PC-9 (cell line): ENCODE data around the gene ATP2B2. TPM values are rescaled to one million over a fixed set of nuclear protein-coding genes. Genes with fewer than 3 reads are reported as not detected.
A peak's percentile ranks its signal among the peaks of the same experiment; 100 is the strongest.

Source experiments
- BruUV-seq: library from RNA; stranded (reverse); fragments of 400-500 nt; replicated peaks from 2 replicates; lab custom pipeline; 2021; lab: Mats Ljungman, UMichigan
- CTCF ChIA-PET: fragments of 300-600 bp; sonication (Branson Sonifier 250); formaldehyde crosslinking; loops from one replicate; lab custom pipeline; 2022; ENCODE audit warnings: antibody characterized with exemption; lab: Charles Lee
- POLR2A ChIA-PET: fragments of 300-600 bp; sonication (Branson Sonifier 250); formaldehyde crosslinking; loops from one replicate; lab custom pipeline; 2022; ENCODE audit warnings: antibody characterized with exemption; ENCODE audit not compliant: unreplicated experiment; lab: Charles Lee
- DNase-seq, 2 experiments: peaks; one replicate each; pipeline versions ENCODE4 v3.0.0 to v3.0.0-alpha.2; 2015 to 2022; ENCODE audit warnings: mixed read lengths in 1 of 2
- H2AFZ ChIP-seq: fragments of 200-600 bp; sonication (generic); 2 replicates; pipeline ENCODE4 v1.8.1; 2017; ENCODE audit warnings: antibody characterized with exemption
- H3F3A ChIP-seq: fragments of 200-600 bp; sonication (generic); 2 replicates; pipeline ENCODE4 v1.8.1; 2017; ENCODE audit warnings: antibody characterized with exemption, mild to moderate bottlenecking, low read depth; ENCODE audit not compliant: insufficient read depth
- H3K27ac ChIP-seq: fragments of 200-600 bp; sonication (generic); 2 replicates; pipeline ENCODE4 v1.6.1; 2016; ENCODE audit warnings: mixed run types
- H3K27me3 ChIP-seq: fragments of 200-600 bp; sonication (generic); 2 replicates; pipeline ENCODE4 v1.6.1; 2016; ENCODE audit warnings: low read depth, mixed run types; ENCODE audit not compliant: insufficient read depth
- H3K36me3 ChIP-seq: fragments of 200-600 bp; sonication (generic); 2 replicates; pipeline ENCODE4 v1.6.1; 2016; ENCODE audit warnings: low read depth, mixed run types
- H3K4me1 ChIP-seq: fragments of 200-600 bp; sonication (generic); replicated peaks from 2 replicates; pipeline ENCODE4 v1.6.1; 2016; ENCODE audit warnings: mixed run types; ENCODE audit not compliant: insufficient read depth
- H3K4me2 ChIP-seq: fragments of 200-600 bp; sonication (generic); 2 replicates; pipeline ENCODE4 v1.6.1; 2017; ENCODE audit warnings: mixed run types
- H3K4me3 ChIP-seq: fragments of 200-600 bp; sonication (generic); 2 replicates; pipeline ENCODE4 v1.6.1; 2016; ENCODE audit warnings: mixed run types
- H3K79me2 ChIP-seq: fragments of 200-600 bp; sonication (generic); 2 replicates; pipeline ENCODE4 v1.6.1; 2017; ENCODE audit warnings: low read depth, mixed run types
- H3K9me2 ChIP-seq: fragments of 200-600 bp; sonication (generic); 2 replicates; pipeline ENCODE4 v1.8.1; 2017; ENCODE audit warnings: mild to moderate bottlenecking; ENCODE audit not compliant: insufficient read depth
- H3K9me3 ChIP-seq: fragments of 200-600 bp; sonication (generic); 2 replicates; pipeline ENCODE4 v1.8.1; 2016; ENCODE audit warnings: low read depth; ENCODE audit not compliant: insufficient read depth
- H4K20me1 ChIP-seq: fragments of 200-600 bp; sonication (generic); 2 replicates; pipeline ENCODE4 v1.8.1; 2017; ENCODE audit not compliant: insufficient read depth
- CTCF ChIP-seq: fragments of 200-600 bp; sonication (generic); conservative IDR thresholded peaks from 2 replicates; pipeline ENCODE4 v1.6.1; 2017; ENCODE audit warnings: mixed run types, antibody characterized with exemption, mild to moderate bottlenecking, moderate library complexity
- EZH2 ChIP-seq: fragments of 200-600 bp; sonication (generic); IDR thresholded peaks from 2 replicates; pipeline ENCODE4 v1.8.0; 2017; ENCODE audit warnings: antibody characterized with exemption, low read depth
- intact Hi-C: fragments of 100-400 bp; cut with micrococcal nuclease; formaldehyde crosslinking; loops from one replicate; pipeline ENCODE4 v1.10.0; 2022; ENCODE audit not compliant: unreplicated experiment
- total RNA-seq: library from RNA; stranded (reverse); gene quantifications from 2 replicates; pipeline ENCODE4 v1.2.3, GENCODE V29; 2021

The ATP2B2 gene
- total RNA-seq, 1 experiment from 2014 or later, result not detected

- TF ChIP-seq CTCF (no peak), EZH2 (no peak)
- Histone ChIP-seq H3K36me3 (peaks cover 37% of the 10 kb centered on the region; the same call in 1 of the 2 replicates), H3K27ac (0 out of 2 replicates have a peak overlapping the region, but pooled peaks have one; percentile 18)
These were observed 194.8 kb downstream of the ATP2B2 start for GRCh38 chr3:10310578-10310977.

DNA sequence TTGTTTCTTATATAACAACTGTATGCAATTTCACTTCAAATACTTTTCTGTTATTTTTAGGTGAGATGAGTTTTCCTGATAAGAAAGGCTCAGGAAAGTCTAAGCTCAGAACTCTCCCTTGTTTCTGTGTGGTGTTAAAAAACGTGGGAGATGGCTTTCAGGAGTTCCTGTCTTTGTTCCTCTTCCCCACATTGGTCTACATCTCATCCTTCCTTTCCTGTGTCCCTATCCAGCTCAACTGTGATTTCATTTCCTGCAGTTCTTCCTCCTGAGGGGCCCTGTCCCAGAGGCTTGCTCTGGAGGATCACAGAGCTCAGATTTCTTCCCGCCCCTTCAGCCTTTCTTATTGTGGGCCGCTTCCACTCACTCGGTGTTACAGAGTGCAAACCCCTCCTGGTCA lies 195.7 kb downstream of the ATP2B2 start:
- Histone ChIP-seq H3K4me3 (no peak overlapping the region), H3K9me3 (no peaks in the 10 kb centered on the region), H3K9me2 (no peaks in the 10 kb centered on the region), H4K20me1 (no peaks in the 10 kb centered on the region; the same call in 1 of the 2 replicates), H3K4me2 (no peak overlapping the region), H3K27me3 (no peaks in the 10 kb centered on the region), H3F3A (peaks cover 3% of the 10 kb centered on the region), H3K27ac (no peak overlapping the region), H3K4me1 (no peaks in the 10 kb centered on the region), H3K36me3 (peaks cover 39% of the 10 kb centered on the region; the same call in 1 of the 2 replicates), H3K79me2 (no peaks in the 10 kb centered on the region), H2AFZ (no peak overlapping the region)
- ChIA-PET CTCF (no interaction called here), POLR2A (interaction anchor here (0.6 kb wide), 1 partner anchor 785 kb away, joined by 4 read pairs; no protein-coding TSS in a partner anchor)
- intact Hi-C loops, result no loop called here
- no peak for DNase-seq
- TF ChIP-seq CTCF, result no peak
- TF ChIP-seq EZH2, result no peak
- no TSS peak for BruUV-seq

More at GRCh38 chr3:10310578-10310977, 194.8 kb downstream of the ATP2B2 start:
- no peak for DNase-seq
- Histone ChIP-seq H3K4me2 (no peak overlapping the region), H3K4me1 (no peaks in the 10 kb centered on the region), H2AFZ (no peak overlapping the region), H3K9me2 (no peaks in the 10 kb centered on the region), H3K79me2 (no peaks in the 10 kb centered on the region), H3K4me3 (no peak overlapping the region), H4K20me1 (no peaks in the 10 kb centered on the region; the same call in 1 of the 2 replicates), H3K9me3 (no peaks in the 10 kb centered on the region), H3F3A (peaks cover 3% of the 10 kb centered on the region), H3K27me3 (no peaks in the 10 kb centered on the region)
- intact Hi-C loops, result no loop called here
- ChIA-PET POLR2A (no interaction called here), CTCF (no interaction called here)
- no TSS peak for BruUV-seq

DNA sequence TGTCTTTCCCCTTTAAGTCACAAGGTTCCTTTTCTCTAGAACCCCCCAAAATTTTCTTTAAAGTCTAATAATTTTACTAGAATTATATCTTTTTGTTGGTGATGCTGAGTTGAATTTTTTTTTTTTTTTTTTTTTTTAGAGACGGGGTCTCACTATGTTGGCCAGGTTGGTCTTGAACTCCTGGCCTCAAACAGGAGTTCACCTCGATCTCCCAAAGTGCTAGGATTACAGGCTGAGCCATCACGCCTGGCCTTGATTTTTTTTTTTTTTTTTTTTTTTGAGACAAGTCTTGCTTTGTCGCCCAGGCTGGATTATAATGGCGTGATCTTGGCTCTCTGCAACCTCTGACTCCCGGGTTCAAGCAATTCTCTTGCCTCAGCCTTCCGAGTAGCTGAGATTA lies 196.7 kb downstream of the ATP2B2 start:
- intact Hi-C loops, result no loop called here
- CTCF ChIA-PET, result no interaction called here

More for the DNA sequence above, 196.7 kb downstream of the ATP2B2 start:
- Histone ChIP-seq H3K9me2 (no peaks in the 10 kb centered on the region), H2AFZ (no peak overlapping the region), H3F3A (peaks cover 4% of the 10 kb centered on the region), H3K4me1 (no peaks in the 10 kb centered on the region), H3K27ac (no peak overlapping the region), H3K36me3 (peaks cover 42% of the 10 kb centered on the region; the same call in 1 of the 2 replicates), H3K9me3 (no peaks in the 10 kb centered on the region), H3K27me3 (no peaks in the 10 kb centered on the region), H3K4me3 (no peak overlapping the region), H3K4me2 (no peak overlapping the region), H3K79me2 (no peaks in the 10 kb centered on the region), H4K20me1 (no peaks in the 10 kb centered on the region; the same call in 1 of the 2 replicates)
- BruUV-seq, result no TSS peak
- TF ChIP-seq CTCF, result no peak
- no peak for TF ChIP-seq EZH2
- no peak for DNase-seq
- POLR2A ChIA-PET, result no interaction called here
